Posterior cingulate gyrus (tissue), 11 donors: Measurements from ENCODE around the gene GNB2.

Experiments
- DNase-seq, 10 donors: peaks; one replicate each; pipeline versions ENCODE4 v3.0.0 to v3.0.0-alpha.2; 2020 to 2021; ENCODE audit warnings: mixed read lengths in 3 of 10
- intact Hi-C: fragments of 100-400 bp; cut with DNase I; formaldehyde crosslinking; loops from one replicate; pipeline ENCODE4 v1.15.1; 2023

The GNB2 gene

DNA sequence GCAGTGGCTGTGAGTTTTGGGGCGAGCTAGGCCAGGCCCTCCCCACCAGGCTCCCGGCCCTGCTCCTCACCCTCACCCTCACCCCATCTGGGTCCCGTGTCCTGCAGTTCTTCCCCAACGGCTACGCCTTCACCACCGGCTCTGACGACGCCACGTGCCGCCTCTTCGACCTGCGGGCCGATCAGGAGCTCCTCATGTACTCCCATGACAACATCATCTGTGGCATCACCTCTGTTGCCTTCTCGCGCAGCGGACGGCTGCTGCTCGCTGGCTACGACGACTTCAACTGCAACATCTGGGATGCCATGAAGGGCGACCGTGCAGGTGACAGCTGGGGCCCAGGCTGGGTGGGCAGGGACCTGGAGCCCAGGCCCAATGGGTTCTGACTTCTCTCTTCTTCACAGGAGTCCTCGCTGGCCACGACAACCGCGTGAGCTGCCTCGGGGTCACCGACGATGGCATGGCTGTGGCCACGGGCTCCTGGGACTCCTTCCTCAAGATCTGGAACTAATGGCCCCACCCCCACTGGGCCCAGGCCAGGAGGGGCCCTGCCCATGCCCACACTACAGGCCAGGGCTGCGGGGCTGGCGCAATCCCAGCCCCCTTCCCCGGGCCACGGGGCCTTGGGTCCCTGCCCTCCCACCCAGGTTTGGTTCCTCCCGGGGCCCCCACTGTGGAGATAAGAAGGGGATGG lies 4.9 kb downstream of the GNB2 start:
- intact Hi-C loops: loop anchor here (10.0 kb wide), 1 partner anchor 204 kb away; the partner anchor contains the start of gene TSC22D4
- DNase-seq: peak in 1 of 10 donors; percentile 79

DNA sequence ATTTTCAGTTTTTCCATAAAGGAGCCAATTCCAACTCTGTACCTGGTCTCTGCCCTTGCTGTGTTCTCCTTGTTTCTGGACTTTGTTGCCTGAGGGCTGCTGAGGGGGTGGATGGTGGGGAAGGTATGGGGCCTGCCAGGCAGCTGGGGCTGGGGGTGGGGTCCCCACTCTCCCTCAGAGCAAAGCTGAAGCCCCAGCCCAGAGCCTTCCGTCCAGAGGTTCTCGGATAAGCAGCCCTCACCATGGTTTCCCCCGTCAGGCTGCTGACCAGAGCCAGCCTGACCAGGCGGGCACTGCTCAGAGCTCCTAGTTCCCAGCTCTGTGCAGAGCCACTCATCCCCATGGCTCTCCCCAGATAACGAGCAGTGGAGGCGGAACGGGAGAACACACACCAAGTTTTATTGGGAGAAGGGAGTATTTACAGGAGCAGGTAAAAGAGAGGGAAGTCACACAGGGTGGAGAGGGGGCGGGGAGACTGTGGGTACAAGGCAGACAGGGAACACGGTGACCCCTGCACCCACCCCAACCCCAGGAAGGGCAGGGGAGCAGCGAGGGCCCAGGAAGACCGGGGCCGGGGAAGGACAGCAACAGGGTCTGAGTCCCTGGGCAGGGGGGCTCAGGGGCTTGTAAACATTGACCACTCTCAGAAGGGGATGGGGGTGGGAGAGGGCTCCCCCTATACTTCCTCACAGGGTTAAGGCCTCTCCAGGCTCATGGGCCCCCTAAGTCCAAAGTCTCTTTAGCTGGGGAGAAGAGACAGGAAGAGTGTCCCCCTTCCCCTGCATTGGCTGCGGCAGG lies 5.8 kb downstream of the GNB2 start:
- DNase-seq: peak in 1 of 10 donors; percentile 67

DNA sequence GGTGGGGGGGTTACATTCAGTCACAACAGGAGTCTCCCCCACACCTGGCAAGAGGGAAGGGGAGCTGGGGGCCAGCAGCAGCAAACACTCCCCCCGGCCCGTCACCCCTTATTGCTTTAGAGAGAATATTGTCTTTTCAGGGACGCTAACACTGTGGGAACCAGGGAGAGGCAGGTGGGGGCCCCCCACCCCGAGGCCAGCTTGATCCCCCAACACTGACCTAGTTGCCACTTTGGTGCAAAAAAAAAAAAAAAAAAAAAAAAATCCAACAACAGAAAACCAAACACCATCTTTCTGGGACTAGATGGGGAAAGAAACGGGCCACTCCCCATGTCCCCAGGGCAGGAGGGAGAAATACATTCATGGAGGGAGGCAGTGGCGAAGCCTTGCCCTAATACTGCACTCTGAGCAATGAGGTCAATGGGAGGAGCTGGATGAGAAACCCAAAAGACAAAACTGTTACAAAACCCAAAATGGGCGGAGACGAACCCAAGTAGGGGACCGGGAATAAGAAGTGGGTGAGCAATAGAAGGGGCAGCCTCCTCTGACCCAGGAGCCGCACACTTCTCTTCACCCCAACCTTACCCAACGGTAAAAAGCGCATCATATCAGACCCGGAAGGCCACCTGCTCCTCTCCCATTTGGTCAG lies 6.5 kb downstream of the GNB2 start:
- DNase-seq: peak in 1 of 10 donors; percentile 44
- intact Hi-C loops: loop anchor here (10.0 kb wide), 1 partner anchor 205 kb away; the partner anchor contains the start of gene TSC22D4

More for the DNA sequence above, 5.8 kb downstream of the GNB2 start:
- intact Hi-C loops: loop anchor here (10.0 kb wide), 1 partner anchor 205 kb away; the partner anchor contains the start of gene TSC22D4

DNA sequence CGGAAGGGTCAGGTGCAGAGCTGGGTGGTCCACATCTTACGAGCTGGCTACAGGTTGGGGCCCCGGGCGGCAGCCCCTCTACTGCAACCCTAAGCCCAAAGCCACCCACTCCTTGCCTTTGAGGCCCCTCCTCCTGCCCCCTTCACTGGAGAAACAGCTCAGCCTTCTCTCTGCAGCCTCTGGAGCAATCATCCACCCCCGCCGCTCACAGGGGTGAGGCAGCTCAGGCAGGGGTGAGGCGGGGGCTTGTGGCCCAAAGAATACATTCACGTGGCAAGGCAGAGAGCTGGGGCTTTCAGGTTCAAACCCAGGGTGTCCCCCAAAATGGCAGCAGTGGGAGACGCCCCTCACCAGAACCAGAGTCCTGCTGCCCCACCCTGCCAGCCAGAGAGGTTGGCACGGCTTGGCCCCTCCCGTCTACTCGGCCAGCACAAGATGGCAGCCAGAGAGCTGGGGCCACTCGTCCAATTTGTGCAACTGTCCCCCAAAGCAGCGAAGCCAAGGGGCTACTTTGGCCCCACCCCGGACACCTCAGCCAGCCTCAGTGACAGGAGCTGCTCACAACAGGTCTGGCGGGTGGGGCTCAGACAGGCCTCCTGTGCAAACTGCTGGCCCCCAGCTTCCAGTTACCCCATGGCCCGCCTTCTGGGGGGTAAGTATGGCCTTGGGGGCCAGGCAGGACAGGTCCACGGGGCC lies 7.2 kb downstream of the GNB2 start:
- intact Hi-C loops: no loop called here
- DNase-seq: peak in 1 of 10 donors; percentile 71

DNA sequence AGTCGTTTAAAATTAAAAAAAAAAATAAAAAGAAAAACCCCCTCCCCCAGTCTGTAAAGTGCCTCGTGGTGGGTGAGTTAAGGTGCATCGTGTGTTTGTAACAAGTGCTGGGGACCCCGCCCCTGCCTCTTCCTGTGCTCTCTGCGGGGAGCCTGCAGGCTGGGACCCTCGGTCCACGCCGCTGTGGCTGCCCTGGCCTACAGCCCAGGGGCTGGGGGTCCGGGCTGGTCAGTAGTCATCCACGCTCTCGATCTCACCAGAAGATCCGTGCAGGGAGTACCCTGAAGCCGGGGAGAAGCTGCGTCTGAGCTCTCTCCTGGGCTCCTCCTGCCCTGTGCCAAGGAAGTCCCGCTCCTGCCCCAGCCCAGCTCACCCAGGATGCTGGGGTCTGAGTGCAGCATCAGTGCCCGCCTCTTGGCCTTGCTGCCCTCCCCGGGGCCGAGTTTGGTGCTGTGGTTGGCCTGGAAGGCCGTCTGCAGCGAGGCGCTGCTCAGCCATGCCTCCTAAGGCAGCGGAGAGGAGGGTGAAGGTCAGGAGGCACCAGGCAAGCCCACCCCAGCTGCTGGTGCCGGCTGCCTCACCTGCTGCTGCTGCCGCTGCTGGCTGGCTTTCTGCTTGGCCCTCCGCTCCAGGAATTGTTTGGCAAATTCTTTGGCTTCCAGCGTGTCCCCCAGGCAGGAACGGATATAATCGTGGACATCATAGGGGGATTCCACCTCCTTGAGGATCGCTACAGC lies 8.1 kb downstream of the GNB2 start:
- peak in 1 of 10 donors; percentile 77 for DNase-seq
- intact Hi-C loops: no loop called here

DNA sequence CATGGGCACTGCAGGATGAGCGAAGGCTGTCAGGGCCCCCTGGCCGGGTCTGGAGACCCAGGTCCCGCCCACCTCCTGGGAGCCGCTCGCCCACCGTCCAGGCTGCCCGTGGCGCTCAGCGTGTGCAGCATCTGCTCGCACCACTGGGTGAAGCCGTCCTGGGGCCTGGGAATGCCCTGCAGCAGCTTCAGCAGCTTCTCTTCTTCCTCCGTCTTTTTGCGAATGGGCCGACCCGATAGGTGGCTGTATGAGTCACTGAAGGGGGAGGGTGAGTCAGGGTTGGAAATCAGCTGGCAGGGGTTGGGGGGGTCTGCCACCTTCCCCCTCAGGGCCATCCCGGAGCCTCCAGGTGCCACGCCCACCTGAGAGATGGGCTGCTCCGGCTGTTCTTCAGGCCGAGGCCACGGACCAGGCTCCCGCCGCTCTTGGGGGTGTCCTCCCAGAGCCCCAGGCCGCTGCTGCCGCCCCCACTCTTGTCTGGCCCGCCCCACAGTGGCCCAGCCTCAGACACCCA lies 8.7 kb downstream of the GNB2 start:
- DNase-seq: peak in 1 of 10 donors; percentile 59
- intact Hi-C loops: no loop called here

DNA sequence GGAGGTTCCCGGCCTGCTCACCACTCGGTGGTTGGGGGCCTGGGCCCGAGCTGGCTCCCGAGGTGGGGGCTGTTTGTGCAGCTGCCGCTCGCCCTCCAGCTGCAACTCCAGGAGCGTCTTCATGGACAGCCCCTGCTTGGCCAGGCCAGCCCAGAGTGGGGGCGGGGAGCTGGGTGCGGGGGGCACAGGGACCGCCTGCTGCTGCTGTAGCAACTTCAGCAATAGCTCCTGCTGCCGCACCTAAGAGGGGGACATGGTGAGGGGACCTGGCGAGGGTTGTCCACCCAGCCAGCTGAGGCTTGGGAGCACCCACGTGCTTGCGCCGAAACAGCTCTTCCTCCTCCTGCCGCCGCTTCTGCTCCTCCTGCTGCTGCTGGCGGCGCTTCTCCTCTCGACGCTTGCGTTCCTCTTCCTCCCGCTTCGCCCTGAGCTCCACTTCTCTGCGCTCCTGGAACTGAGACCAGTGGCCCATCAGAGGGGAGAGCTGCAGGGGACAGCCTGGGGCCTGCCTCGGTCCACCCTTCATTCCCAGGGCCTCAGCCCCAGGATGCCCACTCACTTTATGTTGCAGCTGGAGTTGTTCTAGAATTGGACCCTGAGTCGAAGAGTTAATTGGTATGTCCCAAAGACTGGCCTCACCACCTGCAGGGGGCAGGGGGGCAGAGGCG lies 9.6 kb downstream of the GNB2 start:
- DNase-seq: peak in 1 of 10 donors; percentile 87
- intact Hi-C loops: no loop called here

DNA sequence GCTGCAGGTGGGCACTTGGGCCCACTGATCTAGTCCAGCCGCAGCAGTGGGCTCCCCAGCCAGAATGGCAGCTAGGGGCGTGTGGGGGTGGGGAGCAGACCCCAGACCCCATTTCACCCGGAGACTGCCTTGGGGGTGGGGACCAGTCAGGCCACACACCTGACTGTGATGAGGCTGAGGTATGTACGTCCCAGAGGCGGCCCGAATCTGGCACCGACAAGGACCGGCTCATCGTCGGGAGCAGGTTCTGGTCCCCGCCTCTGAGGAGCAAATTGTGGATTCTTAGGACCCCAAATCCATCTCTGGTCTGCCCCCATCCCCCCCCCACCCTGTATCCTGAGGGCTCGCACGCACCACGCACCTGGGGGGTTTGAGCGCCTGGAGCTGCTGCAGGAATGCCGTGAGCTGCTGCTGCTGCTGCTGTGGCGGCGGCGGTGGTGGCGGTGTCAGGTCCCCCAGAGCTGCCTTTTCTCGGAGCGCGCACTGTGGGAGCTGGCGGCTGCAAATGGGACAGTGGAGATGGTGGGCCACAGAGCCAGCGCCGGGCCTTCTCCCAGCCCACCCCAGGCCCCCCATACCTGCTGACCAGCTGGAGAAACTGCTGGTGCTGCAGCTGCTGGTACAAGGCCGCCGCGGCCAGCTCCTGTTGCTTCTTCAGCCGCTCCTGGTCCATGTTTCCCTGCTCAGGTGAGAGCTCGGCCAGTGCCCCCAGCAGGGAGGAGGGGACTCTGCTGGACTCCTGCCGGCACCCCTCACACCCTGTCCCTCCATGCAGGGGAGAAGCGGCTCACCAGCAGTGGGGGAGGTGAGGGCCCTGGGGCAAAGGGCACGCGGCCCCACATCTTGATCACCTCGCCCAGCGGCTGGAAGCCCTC lies 10.4 kb downstream of the GNB2 start:
- DNase-seq: peak in 2 of 10 donors; percentile 64 to 81
- intact Hi-C loops: no loop called here

DNA sequence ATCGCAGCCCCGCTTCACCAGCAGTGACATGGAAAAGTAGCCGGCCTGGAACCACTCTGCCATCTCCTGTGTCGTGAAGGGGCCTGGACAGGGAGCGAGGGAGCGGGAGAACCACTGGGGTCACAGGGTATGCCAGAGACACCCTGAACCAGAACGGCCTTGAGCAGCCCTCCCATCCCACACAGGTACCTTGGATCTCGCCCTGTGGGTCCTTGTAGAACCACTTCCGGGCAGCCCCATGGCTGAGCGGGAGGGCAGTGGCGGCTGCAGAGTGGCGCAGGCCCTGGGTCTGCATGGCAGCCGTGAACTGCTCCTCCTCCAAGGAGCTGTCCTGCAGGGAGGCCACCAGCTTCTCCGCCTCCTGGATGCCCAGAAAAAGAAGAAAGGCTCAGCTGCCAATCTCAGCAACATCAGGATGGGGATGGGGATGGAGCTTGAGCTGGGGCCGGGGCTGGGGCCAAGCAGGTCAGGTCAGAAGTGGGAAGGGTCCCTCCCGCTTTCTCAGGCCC lies 11.0 kb downstream of the GNB2 start:
- DNase-seq: peak in 2 of 10 donors; percentile 74
- intact Hi-C loops: no loop called here

DNA sequence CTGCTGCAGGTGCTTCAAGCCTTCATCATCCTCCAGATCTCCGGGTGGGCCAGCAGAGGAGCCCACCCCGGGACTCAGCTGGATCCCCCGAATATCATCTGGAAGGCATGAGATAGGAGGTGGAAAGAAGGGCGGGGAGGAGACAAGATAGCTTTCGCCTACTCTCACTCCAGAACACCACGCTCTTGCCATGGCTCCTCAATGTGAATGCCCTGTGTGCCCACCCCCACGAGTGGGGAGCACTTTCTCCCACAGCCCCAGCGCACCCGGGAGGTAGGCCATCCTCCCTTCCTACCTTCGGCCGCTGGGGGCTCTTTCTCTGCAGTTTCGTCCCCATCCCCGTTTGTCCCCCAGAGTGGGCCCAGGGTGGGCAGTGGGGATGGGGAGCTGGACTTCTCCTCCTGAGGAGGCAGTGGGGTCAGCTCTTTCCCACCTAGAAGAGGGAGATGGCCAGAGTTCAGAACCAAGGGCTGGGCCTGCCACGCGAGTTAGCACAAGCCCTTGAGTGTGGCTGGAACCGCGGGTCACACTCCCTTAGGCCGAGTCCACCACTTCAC lies 11.6 kb downstream of the GNB2 start:
- DNase-seq: peak in 1 of 10 donors; percentile 76
- intact Hi-C loops: no loop called here

DNA sequence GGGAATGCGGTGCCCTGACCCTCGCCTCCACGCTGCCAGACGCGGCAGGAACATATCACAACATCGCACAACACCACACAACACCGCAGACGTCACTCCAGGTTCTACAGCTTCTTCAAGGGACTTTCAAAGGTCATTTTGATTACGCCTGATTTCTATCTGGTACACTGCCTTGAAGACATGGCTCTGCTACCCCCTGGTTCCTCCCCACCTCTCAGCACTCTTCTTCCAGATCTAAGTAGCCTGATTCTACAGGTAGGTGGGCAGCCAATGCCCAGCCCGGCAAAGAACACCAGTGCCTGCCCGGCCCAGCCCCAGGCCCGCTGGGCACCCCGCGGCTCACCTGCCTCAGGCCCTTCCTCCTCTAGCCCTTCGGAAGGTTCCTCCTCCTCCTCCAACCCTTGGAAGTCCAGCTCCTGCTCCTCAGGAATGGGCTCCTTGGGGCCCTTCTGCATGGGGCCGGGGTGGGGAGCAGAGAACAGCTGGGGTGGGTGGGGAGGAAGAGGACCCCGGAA lies 12.1 kb downstream of the GNB2 start:
- intact Hi-C loops: no loop called here
- peak in 1 of 10 donors; percentile 74 for DNase-seq

DNA sequence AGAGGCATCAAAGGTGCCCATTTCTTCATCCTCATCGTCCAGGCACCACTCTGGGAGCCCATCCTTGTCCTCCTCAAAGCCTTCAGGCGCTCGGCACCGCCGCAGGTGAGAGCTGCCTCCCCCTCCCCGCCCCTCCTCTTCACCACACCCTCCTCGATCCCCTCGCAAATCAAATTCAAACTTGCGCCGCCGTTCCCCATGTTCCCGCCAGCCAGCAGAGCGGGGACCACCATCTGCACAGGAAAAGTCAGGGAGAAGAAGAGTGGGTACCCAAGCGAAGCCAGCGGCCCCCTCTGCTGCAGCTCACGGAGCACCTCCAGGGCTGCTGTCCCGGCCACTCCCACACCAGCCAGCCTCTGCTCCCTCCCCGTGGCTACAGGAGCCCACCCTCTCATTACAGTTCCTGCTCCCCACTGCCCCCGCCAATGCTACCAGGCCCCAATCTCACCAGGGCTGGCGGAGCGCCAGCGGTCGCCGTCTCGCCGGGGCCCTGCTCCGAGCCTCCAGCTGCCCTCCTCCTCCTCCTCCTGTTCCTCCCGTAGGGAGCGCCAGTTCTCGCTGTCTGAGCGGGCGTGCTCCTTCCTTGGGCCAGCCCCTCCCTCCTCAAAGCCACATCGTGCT lies 12.8 kb downstream of the GNB2 start:
- intact Hi-C loops: no loop called here
- peak in 2 of 10 donors; percentile 57 to 83 for DNase-seq

DNA sequence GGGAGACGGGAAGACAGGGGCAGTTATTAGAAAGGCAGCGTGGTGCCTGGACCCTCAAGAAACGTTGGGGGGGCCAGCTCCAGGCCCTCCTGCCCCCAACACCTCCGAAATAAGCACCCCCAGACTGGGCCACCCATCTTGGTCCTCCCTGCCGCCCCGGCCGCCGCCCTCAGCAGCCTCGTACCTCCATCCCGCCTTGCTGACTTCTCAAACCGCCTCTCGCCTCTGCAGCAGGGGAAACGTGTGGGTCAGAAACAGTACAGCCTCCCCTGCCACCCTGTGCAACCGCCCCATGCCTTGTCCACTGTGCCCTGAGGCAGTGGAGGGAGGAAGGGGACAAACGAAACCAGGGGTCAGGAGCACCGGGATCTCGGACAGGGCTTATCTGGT lies 13.3 kb downstream of the GNB2 start:
- intact Hi-C loops: no loop called here
- peak in 1 of 10 donors; percentile 31 for DNase-seq

DNA sequence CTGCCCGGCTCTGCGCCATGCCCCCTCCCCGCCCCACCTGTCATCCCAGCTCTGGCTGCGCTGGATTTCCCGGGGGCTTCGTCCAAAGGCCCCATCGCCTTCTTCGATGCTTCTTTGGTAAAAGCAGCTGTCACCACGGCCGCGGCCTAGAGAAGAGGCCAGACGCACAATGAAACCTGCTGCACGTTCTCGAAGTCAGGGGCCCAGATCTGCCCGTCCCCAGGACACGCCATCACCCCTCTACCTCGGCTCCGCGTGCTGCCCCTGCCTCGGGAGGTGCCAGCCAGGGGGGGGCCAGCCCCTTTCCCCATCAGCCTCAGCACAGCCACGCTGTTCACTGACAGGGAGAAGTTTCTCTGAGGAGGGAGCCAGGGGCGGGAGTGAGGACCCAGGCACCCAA lies 13.7 kb downstream of the GNB2 start:
- intact Hi-C loops: no loop called here

DNA sequence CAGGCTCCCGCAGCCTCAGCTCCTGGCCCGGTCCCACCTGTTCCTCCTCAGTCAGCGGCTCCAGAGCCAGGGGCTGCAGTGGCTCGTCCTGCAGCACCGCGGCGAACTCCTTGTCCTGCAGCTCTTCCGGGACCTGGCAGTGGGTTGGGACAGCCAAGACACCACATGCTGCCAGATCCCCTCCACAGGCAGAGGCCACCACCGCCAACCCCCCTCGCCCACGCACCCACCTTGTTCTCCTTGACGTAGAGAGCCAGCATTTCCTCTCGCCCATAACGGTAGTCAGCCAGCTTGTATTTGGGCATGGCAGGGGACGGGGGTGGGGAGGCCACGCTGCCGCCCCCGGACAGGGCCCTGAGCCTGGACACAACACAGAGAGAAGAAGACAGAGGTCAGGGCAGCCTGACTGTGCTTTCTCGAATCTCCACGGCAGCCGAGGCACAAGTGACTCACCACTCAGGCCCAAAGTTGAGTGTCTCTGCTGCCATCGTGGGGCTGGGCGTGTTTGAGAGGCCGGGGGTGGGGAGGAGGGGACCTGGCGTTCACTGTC lies 14.3 kb downstream of the GNB2 start:
- peak in 2 of 10 donors; percentile 16 to 67 for DNase-seq

More for the DNA sequence above, 13.7 kb downstream of the GNB2 start:
- peak in 2 of 10 donors; percentile 42 to 83 for DNase-seq

DNA sequence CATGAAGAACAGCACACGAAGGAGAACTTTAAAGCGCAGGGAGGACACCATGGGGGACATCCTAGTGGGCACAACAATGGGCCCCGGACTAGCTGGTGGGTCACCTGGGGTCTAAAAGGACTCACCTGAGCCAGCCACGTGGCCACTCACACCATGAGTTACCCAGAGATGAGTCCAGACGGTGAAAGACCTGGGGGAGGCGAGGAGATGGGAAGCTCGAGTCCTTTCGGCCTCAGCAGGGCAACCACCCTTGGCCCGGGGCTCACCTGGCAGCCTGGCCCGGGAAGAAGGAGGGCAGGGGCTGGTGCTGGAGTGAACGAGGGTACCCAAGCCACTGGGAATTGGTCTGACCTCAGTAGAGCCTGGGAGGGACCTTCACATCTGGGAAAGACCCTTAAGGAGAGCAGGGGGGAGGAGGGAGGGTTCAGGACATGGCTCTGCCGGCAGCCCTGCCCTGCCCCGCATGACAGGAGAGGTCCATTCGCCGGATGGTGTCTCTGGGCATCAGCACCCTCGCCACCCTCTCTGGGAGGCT lies 14.9 kb downstream of the GNB2 start:
- peak in 1 of 10 donors; percentile 67 for DNase-seq
- intact Hi-C loops: no loop called here

More for the DNA sequence above, 14.3 kb downstream of the GNB2 start:
- intact Hi-C loops: no loop called here
